SU-DHL-6 (cell line): Measurements from ENCODE around the gene KLHL25.

Source experiments
- CTCF ChIP-seq: fragments of 200-600 bp; sonication (generic); IDR thresholded peaks from one replicate; pipeline ENCODE4 v1.5.1; 2017; ENCODE audit warnings: antibody characterized with exemption, mild to moderate bottlenecking, low read length, moderate library complexity; ENCODE audit not compliant: insufficient read depth, poor library complexity, severe bottlenecking
- EZH2phosphoT487 ChIP-seq: fragments of 200-600 bp; sonication (generic), shearing (Covaris generic); conservative IDR thresholded peaks from 2 replicates; pipeline ENCODE4 v1.6.1; 2018; ENCODE audit warnings: mild to moderate bottlenecking, antibody characterized with exemption, low read length, moderate library complexity, mixed read lengths

GRCh38 chr15:85723960-85724945 is 70.5 kb downstream of the KLHL25 start:
- TF ChIP-seq CTCF, result no peak
- TF ChIP-seq EZH2phosphoT487, result no peak
